Kidney epithelial cell (primary cell): ENCODE measurements around the gene TMEM178B. TPM values are rescaled to one million over a fixed set of nuclear protein-coding genes. Genes with fewer than 3 reads are reported as not detected.

Source experiments
- DNase-seq: peaks from one replicate; pipeline ENCODE4 v3.0.0-alpha.2; 2010; ENCODE audit warnings: low read depth
- H3K27me3 ChIP-seq: 2 replicates; pipeline ENCODE4 v1.6.0; 2011; ENCODE audit warnings: low read length; ENCODE audit not compliant: control insufficient read depth, insufficient read depth
- H3K36me3 ChIP-seq: 2 replicates; pipeline ENCODE4 v1.5.1; 2011; ENCODE audit warnings: low read length; ENCODE audit not compliant: control insufficient read depth, insufficient read depth
- H3K4me3 ChIP-seq: 2 replicates; pipeline ENCODE4 v1.5.1; 2011; ENCODE audit warnings: low read depth, mild to moderate bottlenecking, control low read depth, low read length
- total RNA-seq: library from RNA; depleted of rRNA; stranded (reverse); fragments of >200 nt; gene quantifications from 2 replicates; pipeline ENCODE4 v1.2.3, GENCODE V29; 2015
- TF ChIP-seq, protein P1 (sequence below): IDR thresholded peaks from 2 replicates; pipeline ENCODE4 v1.5.1; 2011; ENCODE audit warnings: mild to moderate bottlenecking, moderate library complexity, low read length, control low read depth, inconsistent platforms; ENCODE audit not compliant: insufficient read depth, poor library complexity, severe bottlenecking

TMEM178B gene
- total RNA-seq, 1 donor from 2014 or later, result 9.7 TPM

GRCh38 chr7:141094336-141095070 is 20.6 kb downstream of the TMEM178B start:
- TF ChIP-seq, protein P1, sequence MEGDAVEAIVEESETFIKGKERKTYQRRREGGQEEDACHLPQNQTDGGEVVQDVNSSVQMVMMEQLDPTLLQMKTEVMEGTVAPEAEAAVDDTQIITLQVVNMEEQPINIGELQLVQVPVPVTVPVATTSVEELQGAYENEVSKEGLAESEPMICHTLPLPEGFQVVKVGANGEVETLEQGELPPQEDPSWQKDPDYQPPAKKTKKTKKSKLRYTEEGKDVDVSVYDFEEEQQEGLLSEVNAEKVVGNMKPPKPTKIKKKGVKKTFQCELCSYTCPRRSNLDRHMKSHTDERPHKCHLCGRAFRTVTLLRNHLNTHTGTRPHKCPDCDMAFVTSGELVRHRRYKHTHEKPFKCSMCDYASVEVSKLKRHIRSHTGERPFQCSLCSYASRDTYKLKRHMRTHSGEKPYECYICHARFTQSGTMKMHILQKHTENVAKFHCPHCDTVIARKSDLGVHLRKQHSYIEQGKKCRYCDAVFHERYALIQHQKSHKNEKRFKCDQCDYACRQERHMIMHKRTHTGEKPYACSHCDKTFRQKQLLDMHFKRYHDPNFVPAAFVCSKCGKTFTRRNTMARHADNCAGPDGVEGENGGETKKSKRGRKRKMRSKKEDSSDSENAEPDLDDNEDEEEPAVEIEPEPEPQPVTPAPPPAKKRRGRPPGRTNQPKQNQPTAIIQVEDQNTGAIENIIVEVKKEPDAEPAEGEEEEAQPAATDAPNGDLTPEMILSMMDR, result no peak
- no peak overlapping the region for H3K4me3 ChIP-seq
- DNase-seq, result no peak
- H3K36me3 ChIP-seq, result no peaks in the 10 kb centered on the region
- H3K27me3 ChIP-seq, result no peaks in the 10 kb centered on the region

DNA sequence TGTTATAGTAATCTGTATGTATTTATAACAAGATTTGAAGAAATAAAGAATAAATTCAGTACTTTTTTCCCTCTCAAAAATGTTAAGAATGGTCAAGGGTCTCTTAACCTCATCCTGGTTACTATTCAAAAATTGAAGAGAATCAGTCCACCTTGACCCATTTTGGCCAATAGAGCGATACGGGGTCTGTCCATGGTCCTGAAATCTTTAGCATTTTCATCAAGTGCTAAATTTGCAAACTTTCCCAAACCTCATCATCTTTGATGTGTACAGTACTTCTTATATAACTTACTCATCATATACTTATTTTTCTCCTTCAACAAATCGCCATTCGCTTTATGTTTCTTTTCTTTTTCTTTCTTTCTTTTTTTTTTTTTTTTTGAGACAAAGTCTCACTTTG is 23.6 kb downstream of the TMEM178B start:
- DNase-seq, result no peak
- Histone ChIP-seq H3K27me3 (no peaks in the 10 kb centered on the region), H3K36me3 (no peaks in the 10 kb centered on the region), H3K4me3 (no peak overlapping the region)
- TF ChIP-seq, protein P1, result no peak

DNA sequence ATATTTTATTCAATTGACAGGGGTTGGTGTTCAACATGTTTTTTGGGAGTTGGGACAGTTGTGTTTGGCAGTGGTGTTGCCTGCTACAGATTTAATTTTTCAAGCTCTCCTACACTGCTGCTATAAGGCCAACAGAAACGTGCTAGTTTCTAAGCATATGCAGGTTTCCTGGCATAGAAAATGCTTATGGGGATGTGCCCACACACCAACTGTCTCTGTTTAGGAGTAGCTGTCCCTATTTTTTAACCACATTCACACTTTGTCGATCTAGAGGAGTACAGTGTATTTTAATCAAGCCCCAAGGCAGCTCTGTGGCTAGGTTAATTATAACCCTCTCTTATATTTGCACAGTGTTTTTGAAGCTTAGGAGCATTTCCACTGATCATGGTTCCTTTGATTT is 28.6 kb downstream of the TMEM178B start:
- no peak for DNase-seq
- Histone ChIP-seq H3K36me3 (no peaks in the 10 kb centered on the region), H3K27me3 (no peaks in the 10 kb centered on the region), H3K4me3 (no peak overlapping the region)
- TF ChIP-seq, protein P1, result no peak

DNA sequence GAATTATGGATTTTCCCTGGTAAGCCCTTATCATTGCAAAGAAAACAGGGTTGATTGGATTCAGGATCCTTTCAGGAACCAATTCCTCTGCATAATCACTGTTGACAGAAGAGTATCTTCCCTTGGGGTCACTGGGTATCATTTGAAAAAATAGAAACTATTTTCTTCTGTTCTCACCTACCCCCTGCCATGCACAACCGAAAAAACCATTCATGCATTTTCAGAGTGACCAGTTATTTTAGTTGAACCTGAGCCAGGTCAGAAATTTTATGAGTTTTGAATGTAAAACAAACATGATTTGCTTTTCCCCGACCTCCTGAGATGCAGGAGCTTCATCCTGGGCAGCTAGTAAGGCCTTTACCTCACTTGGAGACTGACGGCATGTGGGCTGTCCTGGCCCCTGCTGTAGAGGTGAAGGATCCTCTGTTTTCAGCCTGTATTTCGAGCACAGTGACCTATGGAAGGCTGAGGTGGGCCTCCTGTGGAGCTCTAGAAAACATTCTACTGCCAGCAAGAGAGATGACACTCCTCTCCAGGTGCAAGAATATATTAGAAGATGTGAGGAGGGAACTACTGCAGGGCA is 30.1 kb downstream of the TMEM178B start:
- H3K4me3 ChIP-seq, result no peak overlapping the region
- H3K36me3 ChIP-seq, result no peaks in the 10 kb centered on the region
- no peaks in the 10 kb centered on the region for H3K27me3 ChIP-seq
- TF ChIP-seq, protein P1, result no peak
- no peak for DNase-seq

DNA sequence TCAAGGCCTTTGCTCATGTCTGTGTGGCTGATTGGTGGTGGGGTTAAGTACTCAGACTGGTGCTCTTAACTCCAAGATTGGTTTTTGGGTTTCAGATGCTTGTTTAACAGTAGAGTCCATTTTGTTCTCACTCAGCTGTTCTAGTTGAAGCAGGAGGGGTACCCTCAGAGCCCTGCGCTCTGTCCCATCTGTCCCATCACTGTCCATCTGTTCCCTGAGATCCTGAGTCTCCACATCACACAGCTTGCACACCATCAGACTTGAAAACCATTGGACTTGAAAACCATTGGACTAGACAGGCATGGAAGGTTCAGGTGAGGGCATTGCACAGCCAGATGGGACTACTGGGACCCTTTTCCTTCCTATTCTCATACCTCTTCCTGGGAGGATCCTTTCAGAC is 39.3 kb downstream of the TMEM178B start:
- Histone ChIP-seq H3K4me3 (no peak overlapping the region), H3K36me3 (no peaks in the 10 kb centered on the region), H3K27me3 (no peaks in the 10 kb centered on the region)
- TF ChIP-seq, protein P1, result no peak
- no peak for DNase-seq

DNA sequence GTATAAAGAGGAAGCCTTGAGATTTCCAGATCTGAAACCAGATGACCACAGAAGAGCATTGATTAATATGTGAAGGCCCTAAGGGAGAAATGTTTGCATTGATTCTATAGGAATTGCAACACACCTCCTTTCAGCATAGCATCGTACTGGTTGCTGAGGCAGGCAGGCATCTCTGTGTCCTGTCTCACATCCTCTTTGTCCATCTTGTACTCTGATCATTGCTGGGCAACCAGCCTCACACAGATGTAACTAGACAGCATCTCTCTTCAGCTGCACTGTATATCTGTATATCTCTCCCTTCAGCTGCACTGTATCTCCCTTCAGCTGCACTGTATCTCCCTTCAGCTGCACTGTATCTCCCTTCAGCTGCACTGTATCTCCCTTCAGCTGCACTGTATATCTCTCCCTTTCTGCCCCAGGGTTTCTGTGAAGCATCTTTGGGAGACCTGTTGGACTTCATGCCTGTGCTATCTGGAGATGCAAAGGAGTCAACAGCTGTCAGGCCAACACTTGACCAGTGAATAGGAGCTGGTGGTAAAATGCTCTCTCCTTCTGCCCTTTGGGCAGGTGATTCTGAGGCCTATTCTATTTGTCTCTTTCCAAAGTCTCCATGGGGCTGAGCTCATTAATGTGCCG is 40.3 kb downstream of the TMEM178B start:
- Histone ChIP-seq H3K4me3 (no peak overlapping the region), H3K36me3 (no peaks in the 10 kb centered on the region), H3K27me3 (no peaks in the 10 kb centered on the region)
- TF ChIP-seq, protein P1, result no peak
- no peak for DNase-seq
